ENCODE data around the gene LAMTOR5.

DNA sequence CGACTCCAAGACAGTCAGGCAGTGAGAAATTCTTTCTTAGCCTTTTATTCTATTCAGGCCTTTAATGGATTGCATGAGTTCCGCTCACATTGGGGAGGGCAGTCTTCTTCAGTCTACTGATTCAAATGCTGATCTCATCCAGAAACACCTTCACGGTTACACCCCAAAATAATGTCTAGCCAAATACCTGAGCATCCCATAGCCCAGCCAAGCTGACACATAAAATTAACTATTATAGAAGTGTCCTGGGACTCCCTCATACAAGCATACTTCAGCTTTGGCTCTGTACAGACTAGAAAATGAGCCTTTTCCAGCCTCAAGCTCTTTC, 13.0 kb downstream of the LAMTOR5 start:
- TF ChIP-seq CTCF (IDR thresholded peaks at IDR 0.05) (no peak), POLR2A (IDR thresholded peaks at IDR 0.05) (no peak)

Data from heart left ventricle (tissue), 13 donors.